NCI-H128 (cell line): ENCODE data around the gene SEL1L2.

Source experiments
- DNase-seq: peaks from one replicate; lab custom pipeline; 2025; ENCODE audit not compliant: unreplicated experiment; lab: John Stamatoyannopoulos, UW

SEL1L2 gene

GRCh38 chr20:13929836-13930235 lies 60.6 kb downstream of the SEL1L2 start:
- DNase-seq = no peak

- DNase-seq = no peak
Measured at GRCh38 chr20:13928901-13929300, 61.5 kb downstream of the SEL1L2 start.

DNA sequence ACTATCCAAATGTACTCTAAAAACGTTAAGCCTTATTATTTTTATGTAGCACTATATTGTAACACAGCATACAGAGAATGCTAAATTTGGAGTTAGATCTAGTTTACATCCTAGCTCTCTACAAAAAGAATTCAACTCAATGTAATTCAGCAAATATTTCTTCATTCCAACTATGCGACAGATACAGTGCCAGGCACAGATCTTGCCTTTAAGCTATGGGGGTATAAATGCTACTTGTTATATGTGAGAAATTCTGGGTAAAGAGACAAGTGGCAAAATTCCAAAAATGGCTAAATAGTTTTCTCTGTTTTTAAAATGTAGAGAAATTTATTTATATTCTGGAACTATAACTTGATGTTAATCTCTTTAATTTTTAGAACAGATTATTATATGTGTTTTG lies 63.2 kb downstream of the SEL1L2 start:
- DNase-seq = no peak

DNA sequence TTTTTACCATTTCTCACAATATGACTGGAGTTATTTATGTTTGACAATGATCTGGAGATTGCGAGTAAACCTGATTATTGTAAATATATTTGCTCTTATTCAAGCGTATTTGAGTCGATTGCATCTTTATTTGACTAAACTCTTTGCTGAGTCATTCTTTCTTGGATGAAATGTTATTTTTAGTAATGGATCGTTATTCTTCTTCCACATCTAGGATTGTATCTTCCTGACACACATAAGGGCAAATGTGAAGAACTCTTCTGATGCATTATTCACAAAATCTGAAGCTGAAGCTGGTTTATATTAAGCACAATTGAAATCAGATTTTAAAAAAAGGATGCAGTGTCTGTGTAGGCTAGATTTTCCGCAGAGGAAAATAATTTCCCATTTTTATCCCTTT lies 68.2 kb downstream of the SEL1L2 start:
- no peak for DNase-seq

GRCh38 chr20:13915284-13915683 lies 75.1 kb downstream of the SEL1L2 start:
- no peak for DNase-seq

DNA sequence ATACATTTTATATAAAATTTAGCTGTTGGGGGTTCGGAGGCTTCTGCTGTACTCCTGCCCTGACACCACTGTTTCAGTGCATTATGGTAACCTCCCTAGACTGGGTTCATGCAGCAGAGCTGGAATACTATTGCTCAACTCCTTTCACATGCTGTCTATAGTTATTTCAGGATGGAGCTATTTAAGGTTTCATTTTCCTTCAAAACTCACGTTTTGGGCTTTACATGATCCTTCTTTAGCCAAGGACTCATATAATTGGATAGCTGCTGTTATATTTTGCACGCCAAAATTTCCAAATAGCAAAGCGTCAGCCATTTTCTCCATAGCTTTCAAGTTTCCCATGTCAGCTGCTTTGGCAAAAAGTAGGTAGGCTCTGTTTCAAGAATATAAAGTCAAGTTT lies 76.8 kb downstream of the SEL1L2 start:
- no peak for DNase-seq

GRCh38 chr20:13913131-13913530 lies 77.3 kb downstream of the SEL1L2 start:
- no peak for DNase-seq

- DNase-seq = no peak
Measured at GRCh38 chr20:13910492-13910891, 79.9 kb downstream of the SEL1L2 start.

GRCh38 chr20:13909067-13909466 lies 81.3 kb downstream of the SEL1L2 start:
- DNase-seq = no peak

DNA sequence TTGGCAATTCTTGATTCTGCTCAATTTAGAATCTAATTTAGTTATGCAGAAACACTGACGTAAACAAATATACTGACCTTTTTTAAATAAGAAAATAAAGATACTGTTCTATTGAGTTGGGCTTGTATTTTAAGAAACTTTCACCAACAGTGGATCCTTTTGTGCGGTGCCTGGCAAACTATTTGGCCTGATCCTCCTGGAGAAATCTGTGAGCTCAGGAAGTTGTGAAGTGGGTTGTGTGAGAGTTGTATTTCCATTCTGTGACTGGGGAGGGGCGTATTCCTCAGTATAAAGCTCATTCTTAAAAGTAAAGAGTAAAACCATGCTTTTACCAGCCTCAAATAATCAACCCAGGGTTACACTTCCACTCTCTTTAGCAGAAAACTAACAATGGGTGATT lies 85.6 kb downstream of the SEL1L2 start:
- no peak for DNase-seq

- no peak for DNase-seq
Measured at GRCh38 chr20:13900496-13900895, 89.9 kb downstream of the SEL1L2 start.

DNA sequence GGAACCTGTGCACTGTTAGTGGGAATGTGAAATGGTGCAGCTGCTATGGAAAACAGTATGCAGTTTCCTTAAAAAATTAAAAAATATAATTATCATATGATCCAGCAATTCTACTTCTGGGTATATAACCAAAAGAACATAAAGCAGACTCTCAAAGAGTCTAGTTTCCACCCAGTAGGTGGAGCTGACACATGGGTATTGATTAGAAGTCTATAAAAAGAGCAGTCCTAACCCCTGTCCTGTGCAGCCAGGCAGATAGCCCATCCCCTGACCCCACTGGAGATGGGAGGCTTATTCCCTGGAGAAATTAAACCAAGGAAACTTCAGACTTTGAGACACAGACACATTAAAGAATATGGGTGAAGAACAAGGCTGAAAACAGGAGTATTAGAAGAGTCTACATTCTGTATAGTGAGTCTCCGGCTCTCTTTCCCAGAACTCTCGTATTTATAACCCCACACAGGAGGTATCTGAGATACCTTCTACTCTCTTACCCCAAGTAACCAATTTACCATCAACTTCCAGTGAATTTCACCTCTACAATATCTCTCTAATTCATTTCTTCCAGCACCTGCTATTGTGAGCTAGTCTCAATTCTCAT lies 92.3 kb downstream of the SEL1L2 start:
- no peak for DNase-seq

DNA sequence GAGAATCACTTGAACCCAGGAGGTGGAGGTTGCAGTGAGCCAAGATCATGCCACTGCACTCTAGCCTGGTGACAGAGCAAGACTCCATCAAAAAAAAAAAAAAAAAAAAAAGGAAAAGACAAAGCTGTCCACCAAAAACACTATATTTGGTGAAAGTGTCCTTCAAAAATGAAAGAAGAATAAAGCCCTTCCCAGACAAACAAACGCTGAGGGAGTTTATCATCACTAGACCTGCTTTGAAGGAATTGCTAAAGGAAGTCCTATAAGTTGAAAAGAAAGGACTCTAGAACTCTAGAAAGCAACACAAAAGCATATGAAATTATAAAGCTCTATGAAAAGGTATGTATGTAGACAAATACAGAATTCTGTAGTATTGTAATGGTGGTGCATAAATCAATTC lies 98.8 kb downstream of the SEL1L2 start:
- no peak for DNase-seq

DNA sequence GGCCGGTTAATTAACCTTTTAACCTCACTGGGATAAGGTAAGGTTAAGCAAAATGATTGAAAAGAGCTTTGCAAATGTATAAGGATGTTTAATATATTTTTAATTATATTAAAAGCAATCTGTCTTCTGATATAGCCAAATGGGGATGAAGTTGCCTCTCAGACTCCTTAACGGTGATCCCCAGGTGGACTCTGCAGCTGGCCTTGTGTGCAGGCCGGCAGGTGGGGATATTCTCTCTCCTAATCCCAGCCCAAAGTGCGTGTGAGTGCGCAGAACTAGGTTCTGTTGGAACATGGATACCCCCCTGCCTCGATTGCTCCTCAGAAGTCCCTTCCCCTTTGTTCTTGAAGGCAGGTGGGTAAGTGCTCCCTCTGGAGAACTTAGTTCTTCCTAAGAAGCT lies 105.6 kb downstream of the SEL1L2 start:
- DNase-seq = no peak

DNA sequence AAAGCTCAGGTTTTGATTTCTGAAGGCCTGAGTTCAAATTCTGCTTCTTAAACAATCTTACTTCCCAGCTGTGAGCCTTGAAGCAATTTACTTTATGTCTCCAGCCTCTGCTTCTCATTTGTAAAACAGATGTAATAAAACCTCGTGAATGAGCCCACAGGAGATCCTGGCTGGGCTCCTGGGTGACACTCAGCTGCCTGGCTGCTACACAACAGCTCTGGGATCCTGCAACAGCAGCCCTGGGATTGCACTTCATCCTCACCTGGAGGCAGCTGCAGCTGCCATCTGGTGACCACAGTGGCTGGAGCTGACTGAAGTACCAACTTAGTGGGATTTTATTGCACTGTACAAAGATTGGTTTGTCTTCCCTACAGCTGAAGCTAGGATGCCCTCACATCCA lies 107.0 kb downstream of the SEL1L2 start:
- no peak for DNase-seq

DNA sequence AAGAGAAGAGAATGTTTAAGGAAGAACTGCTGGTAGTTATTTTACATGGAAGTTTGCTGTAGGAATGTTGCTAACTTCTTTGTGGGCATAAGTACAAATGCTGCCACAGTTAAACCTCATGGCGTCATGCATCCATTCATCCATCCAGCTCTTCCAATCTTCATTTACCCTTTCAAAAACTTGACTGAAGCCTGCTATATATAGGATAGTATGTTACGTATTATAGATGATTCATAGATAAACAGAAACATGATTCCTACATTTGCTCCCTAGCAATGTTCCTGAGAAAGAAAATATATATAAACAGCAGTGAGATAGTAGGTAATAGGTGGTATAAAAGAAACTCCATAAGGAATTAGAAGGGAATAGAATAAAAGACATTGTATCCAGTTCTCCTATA lies 111.8 kb downstream of the SEL1L2 start:
- no peak for DNase-seq

DNA sequence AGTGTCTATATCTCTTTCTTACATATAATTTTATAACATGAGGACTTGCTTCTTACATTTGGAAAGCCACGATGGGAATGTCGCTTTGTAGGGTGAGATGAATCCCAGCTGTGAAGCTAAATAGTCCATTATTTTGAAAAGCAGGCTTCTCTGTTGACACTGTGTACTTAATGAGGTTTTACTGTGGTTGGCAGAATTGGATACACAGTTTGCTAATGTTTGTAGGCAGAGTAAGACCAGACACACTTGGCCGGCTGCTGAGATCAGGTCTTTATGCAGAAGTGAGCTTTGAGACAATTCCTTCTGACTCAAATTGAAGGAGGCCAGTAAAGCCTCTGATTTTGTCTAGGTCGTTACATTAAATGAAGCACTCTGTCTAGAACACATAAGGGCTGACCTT lies 112.6 kb downstream of the SEL1L2 start:
- DNase-seq = no peak

- DNase-seq = no peak
Measured at GRCh38 chr20:13875265-13875811, 115.1 kb downstream of the SEL1L2 start.

DNA sequence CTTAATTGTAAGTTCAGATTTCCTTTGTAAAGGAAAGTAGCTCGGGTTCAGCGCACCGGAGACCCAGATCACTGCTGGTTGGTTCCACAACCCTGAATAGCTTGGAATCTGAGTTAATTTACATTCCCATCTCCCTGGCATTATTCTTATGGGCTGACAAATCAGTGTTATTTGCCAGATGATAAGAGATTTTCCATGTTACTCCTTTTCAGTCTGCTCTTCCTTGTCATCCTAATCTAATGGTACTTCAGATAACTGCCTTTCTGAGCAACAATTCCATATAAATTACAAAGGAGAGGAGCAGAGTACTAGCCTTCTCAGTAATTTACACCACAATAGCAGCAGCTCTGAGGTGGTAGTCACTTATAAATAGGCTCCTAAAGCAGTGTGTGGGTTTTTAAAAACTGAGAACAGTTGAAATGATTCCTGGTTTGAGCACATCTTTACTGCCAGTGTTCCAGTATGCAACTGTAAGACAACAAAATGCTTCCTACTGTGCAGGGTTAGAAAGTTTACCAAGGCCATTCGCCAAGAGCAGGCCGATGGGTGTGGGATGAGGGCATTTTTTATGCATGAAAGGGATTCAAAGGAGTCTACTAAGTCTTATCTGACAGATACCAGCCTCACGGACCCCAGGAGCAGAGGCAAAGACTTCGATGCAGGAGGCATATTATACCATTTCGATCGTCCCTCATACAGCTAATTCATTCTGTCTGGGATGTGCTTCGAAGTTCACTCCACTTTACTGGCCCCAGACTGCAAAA lies 115.8 kb downstream of the SEL1L2 start:
- no peak for DNase-seq

GRCh38 chr20:13873831-13874230 lies 116.6 kb downstream of the SEL1L2 start:
- no peak for DNase-seq

- no peak for DNase-seq
Measured at GRCh38 chr20:13870170-13870748, 120.2 kb downstream of the SEL1L2 start.

GRCh38 chr20:13868331-13868730 lies 122.1 kb downstream of the SEL1L2 start:
- DNase-seq = no peak
